Measurements from ENCODE around the gene AQP3. TPM values are rescaled to one million over a fixed set of nuclear protein-coding genes. Genes with fewer than 3 reads are reported as not detected.

The AQP3 gene
- polyA plus RNA-seq, 1 donor (not counting 4 experiments of a cell fraction or from before 2014, with no cell fraction given): 239 TPM

DNA sequence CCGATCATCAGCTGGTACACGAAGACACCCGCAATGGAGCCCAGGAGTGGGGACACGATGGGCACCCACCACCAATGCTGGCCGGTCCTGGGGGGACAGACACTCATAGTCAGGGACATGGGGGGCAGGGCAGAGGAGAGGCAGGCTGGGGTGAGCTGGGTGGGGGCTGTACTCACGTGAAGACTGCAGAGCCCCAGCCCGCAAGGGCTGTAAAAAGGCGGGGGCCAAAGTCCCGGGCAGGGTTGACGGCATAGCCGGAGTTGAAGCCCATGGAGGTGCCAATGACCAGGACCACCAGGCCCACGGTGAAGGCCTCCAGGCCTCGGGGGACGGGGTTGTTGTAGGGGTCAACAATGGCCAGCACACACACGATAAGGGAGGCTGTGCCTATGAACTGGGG lies 5.3 kb downstream of the AQP3 start:
- H3K4me2 ChIP-seq (ENCODE audit: control insufficient read depth, extremely low read depth, insufficient read depth, low read depth, low read length): no peak overlapping the region
- no peak overlapping the region for H3K27ac ChIP-seq (ENCODE audit: control insufficient read depth, insufficient read depth, low read length)
- no peak for FAIRE-seq
- H4K20me1 ChIP-seq (ENCODE audit: control insufficient read depth, extremely low read depth, insufficient read depth, low read length): no peaks in the 10 kb centered on the region
- dilution Hi-C loops (cut with MboI; ENCODE audit: extremely low pct_ligation_motif_present, low sequenced_read_pairs): no loop called here
- H3K9me1 ChIP-seq (ENCODE audit: control insufficient read depth, extremely low read depth, insufficient read depth, low read length): peaks cover 2% of the 10 kb centered on the region
- H3K9me3 ChIP-seq (ENCODE audit: control insufficient read depth, low read depth, low read length): no peaks in the 10 kb centered on the region
- no peak overlapping the region for H3K9ac ChIP-seq (ENCODE audit: control insufficient read depth, extremely low read depth, insufficient read depth, low read length)
- DNase-seq (ENCODE audit: low read depth, low spot score): no peak
- H3K27me3 ChIP-seq (ENCODE audit: control insufficient read depth, extremely low read depth, insufficient read depth, low read length): no peaks in the 10 kb centered on the region
- peaks cover 2 to 25% of the 10 kb centered on the region in 2 experiments for H3K36me3 ChIP-seq (ENCODE audit: control insufficient read depth in 2 of 2, extremely low read depth in 1 of 2, insufficient read depth in 2 of 2, low read length in 2 of 2)
- no peak overlapping the region for H2AFZ ChIP-seq (ENCODE audit: control insufficient read depth, low read length)
- H3K4me1 ChIP-seq (ENCODE audit: control insufficient read depth, extremely low read depth, insufficient read depth, low read length): peaks cover 57% of the 10 kb centered on the region
- no peak for TF ChIP-seq EZH2 (IDR thresholded peaks at IDR 0.05; ENCODE audit: low read length)
- no peak for TF ChIP-seq CTCF (optimal IDR thresholded peaks at IDR 0.05 in 1 of 3, IDR thresholded peaks at IDR 0.05 in 1 of 3, conservative IDR thresholded peaks at IDR 0.05 in 1 of 3; ENCODE audit: extremely low read depth in 1 of 3, insufficient read depth in 2 of 3, low read length in 3 of 3)
- no peak overlapping the region for H3K4me3 ChIP-seq (ENCODE audit: control insufficient read depth in 2 of 3, extremely low read depth in 1 of 3, insufficient read depth in 2 of 3, low read depth in 1 of 3, low read length in 3 of 3)
- H3K79me2 ChIP-seq (ENCODE audit: control insufficient read depth, insufficient read depth, low read length): no peaks in the 10 kb centered on the region

DNA sequence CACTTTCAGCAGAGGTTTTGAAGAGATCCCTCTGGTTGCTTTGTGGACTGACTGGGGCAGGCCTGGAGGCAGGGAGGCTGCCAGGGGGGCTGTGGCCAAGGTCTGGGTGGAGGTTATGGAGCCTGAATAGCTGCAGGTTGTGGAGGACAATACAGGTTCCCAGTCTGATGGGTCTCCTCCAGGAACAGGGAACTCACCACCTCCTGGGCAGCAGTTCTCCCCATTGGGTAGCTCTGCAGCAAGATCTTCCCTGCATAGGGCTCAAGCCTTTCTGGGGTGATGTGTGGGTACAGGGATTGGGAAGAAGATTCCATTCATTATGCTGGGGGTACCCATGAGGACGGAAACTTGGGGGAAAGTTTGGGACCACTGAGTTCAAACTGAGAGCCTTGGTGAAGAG lies 6.8 kb downstream of the AQP3 start:
- H3K4me3 ChIP-seq (ENCODE audit: control insufficient read depth in 2 of 3, extremely low read depth in 1 of 3, insufficient read depth in 2 of 3, low read depth in 1 of 3, low read length in 3 of 3): no peak overlapping the region
- no peak overlapping the region for H3K4me2 ChIP-seq (ENCODE audit: control insufficient read depth, extremely low read depth, insufficient read depth, low read depth, low read length)
- H3K9me1 ChIP-seq (ENCODE audit: control insufficient read depth, extremely low read depth, insufficient read depth, low read length): peaks cover 2% of the 10 kb centered on the region
- no peak overlapping the region for H3K9ac ChIP-seq (ENCODE audit: control insufficient read depth, extremely low read depth, insufficient read depth, low read length)
- no peaks in the 10 kb centered on the region for H3K79me2 ChIP-seq (ENCODE audit: control insufficient read depth, insufficient read depth, low read length)
- no peak overlapping the region for H3K27ac ChIP-seq (ENCODE audit: control insufficient read depth, insufficient read depth, low read length)
- no peaks in the 10 kb centered on the region for H3K9me3 ChIP-seq (ENCODE audit: control insufficient read depth, low read depth, low read length)
- no peak overlapping the region for H2AFZ ChIP-seq (ENCODE audit: control insufficient read depth, low read length)
- no peak for FAIRE-seq
- H3K27me3 ChIP-seq (ENCODE audit: control insufficient read depth, extremely low read depth, insufficient read depth, low read length): no peaks in the 10 kb centered on the region
- no peaks in the 10 kb centered on the region for H4K20me1 ChIP-seq (ENCODE audit: control insufficient read depth, extremely low read depth, insufficient read depth, low read length)
- DNase-seq (ENCODE audit: low read depth, low spot score): no peak
- H3K4me1 ChIP-seq (ENCODE audit: control insufficient read depth, extremely low read depth, insufficient read depth, low read length): peaks cover 50% of the 10 kb centered on the region
- H3K36me3 ChIP-seq (ENCODE audit: control insufficient read depth in 2 of 2, extremely low read depth in 1 of 2, insufficient read depth in 2 of 2, low read length in 2 of 2): peaks cover 2 to 25% of the 10 kb centered on the region in 2 experiments
- dilution Hi-C loops (cut with MboI; ENCODE audit: extremely low pct_ligation_motif_present, low sequenced_read_pairs): no loop called here
- TF ChIP-seq EZH2 (IDR thresholded peaks at IDR 0.05; ENCODE audit: low read length) (no peak), CTCF (optimal IDR thresholded peaks at IDR 0.05 in 1 of 3, IDR thresholded peaks at IDR 0.05 in 1 of 3, conservative IDR thresholded peaks at IDR 0.05 in 1 of 3; ENCODE audit: extremely low read depth in 1 of 3, insufficient read depth in 2 of 3, low read length in 3 of 3) (no peak)

Data from keratinocyte (primary cell).